Measurements from ENCODE around the gene LMNTD1.
"Not testable (repeated sequence)": the region's sequence is repeated elsewhere in the genome, so short reads cannot be mapped to it uniquely, and the experiment has no call there.

LMNTD1 gene

DNA sequence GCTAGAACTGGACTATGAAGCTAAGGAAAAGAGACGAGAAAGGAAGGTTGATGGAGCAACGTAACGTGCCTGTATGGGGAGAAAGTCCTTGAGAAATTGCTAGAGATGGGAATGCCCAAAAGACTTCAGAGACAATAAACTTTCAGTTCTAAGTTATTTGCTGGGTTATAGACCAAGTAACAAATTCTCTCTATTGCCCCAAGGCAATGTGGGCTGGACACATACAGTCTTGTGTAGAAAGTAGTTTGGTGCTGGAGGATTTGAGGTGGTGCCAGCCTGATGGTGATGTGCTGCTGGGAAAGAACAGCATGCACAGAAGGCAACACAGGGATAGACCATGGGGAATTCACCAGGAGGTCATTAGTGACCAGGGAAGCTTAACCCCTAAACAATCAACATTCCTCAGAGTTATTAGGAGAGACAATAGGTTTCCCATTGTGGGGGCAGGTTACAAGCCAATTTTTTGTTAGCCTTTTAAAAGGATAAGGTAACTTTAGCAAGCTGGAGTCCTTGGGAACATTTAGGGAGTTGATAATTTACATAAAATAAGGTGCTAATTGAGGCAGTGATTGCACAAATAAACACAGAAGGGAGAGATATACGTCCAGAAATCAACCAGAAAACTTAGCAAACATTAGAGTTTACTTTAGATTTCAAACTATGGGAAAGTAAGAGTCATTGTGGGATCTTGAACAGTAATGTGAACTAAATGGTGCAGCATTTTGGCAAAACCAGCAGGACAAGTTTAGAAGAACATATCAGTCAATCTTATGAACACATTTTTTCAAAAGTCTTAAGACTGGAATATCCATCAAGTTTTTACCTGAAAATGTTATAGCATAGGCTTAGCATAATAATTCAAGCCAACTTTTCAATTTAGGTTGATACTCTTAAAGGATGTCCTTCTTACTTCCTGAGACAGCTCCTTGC, 61.4 kb downstream of the LMNTD1 start:
- no peak for DNase-seq (ENCODE audit: low read depth in 2 of 2)

DNA sequence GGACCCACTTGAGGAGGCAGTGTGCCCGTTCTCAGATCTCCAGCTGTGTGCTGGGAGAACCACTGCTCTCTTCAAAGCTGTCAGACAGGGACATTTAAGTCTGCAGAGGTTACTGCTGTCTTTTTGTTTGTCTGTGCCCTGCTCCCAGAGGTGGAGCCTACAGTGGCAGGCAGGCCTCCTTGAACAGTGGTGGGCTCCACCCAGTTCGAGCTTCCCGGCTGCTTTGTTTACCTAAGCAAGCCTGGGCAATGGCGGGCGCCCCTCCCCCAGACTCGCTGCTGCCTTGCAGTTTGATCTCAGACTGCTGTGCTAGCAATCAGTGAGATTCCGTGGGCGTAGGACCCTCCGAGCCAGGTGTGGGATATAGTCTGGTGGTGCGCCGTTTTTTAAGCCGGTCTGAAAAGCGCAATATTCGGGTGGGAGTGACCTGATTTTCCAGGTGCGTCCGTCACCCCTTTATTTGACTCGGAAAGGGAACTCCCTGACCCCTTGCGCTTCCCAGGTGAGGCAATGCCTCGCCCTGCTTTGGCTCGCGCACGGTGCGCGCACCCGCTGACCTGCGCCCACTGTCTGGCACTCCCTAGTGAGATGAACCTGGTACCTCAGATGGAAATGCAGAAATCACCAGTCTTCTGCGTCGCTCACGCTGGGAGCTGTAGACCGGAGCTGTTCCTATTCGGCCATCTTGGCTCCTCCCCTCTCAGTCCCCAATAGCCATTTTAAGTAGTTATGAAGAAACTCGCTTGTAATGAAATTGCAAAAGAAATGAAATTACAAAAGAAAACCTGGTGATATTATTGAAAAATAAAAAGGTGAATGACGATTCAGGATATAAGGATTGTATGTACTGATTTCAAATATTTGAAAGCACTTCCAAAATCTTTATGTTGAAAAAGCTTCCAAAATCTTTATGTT, 63.9 kb downstream of the LMNTD1 start:
- not testable (repeated sequence) for DNase-seq (ENCODE audit: low read depth in 2 of 2)

DNA sequence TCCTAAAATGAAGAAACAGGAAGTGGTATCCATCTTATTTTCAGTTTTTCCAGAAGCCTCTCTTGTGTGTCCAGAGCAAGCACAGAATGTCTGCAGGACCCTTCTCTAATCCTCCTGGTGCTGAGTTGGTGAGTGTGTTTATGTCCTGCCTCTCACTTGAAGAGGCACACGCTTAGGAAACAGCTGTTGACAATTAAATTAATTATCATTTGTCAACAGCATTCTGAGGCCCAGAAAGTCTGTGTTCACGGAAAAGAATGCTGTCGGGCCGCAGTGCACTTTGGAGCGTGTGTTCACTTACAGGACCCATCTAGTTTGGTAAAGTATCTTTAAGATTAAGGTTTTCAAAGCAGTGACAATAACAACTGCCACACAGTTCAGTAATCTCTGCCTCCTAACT, 70.5 kb downstream of the LMNTD1 start:
- DNase-seq (ENCODE audit: low read depth in 2 of 2), result no peak

DNA sequence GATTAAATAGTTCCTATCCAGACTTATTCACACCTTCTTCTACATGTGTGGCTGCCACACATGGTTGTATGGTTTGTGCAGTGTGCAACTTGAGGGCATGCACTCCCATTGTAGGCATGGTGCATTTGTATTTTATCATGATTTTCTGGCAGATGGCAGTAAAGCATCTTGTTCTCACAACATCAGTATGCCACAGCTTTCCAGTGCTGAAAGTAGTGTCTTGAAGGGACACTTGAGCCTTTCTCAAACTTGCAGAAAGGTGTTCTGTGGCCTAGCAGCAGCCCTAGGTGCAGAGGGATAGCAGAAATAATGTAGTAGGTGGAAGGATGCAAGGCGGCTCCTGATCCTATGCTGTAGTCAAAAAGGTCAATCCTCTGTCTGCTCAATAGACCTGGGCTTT, 72.9 kb downstream of the LMNTD1 start:
- DNase-seq (ENCODE audit: low read depth in 2 of 2), result no peak

DNA sequence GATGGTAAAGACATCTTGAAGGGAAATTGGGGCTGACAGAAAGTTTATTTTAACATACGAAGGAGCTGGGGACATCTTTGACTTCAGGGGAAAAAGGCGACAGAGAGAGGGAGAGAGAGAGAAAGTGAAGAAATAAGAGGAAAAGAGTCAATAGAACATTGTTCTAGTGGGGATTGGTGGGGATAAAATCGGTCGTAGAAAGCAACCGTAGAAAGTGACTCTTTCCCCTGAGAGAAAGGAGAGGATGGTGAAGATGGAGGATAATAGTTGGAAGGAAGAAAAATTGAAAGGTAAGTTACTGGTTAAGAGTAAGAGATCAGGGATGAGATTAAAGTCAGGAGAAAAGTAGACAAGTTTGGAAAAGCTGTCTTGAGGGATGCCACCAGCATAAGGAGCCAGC, 75.9 kb downstream of the LMNTD1 start:
- no peak for DNase-seq (ENCODE audit: low read depth in 2 of 2)

DNA sequence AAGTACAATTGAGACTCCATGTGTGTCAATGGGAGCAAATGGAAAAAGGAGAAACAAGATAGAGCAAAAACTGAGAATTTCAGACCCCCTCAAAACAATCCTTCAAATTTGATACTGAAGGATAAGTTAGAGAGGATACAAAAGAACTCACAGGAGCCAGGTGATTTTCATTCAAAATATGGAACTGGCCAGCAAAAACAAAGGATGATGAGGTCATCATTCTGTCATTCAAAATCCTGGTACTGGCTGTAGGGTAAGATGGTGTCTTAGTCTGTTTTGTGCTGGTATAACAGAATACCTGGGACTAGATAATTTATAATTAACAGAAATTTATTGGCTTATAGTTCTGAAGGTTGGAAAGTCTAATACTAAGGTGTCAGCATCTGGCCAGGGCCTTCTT, 80.6 kb downstream of the LMNTD1 start:
- no peak for DNase-seq (ENCODE audit: low read depth in 2 of 2)

DNA sequence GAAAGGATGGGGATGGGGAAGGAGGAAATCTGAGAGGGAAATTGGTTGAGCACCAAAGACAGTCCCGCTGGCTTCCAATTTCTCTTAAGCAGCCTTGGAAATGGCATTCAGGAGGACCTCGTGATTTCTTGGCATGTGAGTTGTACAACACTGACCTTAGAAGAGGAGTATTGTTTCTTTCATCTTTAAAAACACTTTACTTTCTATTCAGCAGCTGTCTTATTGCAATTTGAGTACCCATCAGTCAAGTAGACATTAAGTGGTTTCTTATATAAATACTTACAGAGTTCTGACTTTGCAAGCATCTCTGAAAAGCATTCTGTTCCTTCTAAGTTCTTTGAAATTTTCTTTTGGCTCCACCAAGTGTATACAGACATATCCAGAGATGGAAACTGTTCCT, 83.2 kb downstream of the LMNTD1 start:
- DNase-seq (ENCODE audit: low read depth in 2 of 2), result no peak

GRCh38 chr12:25469368-25469767, 83.7 kb downstream of the LMNTD1 start:
- DNase-seq (ENCODE audit: low read depth in 2 of 2), result no peak

GRCh38 chr12:25463521-25463920, 89.6 kb downstream of the LMNTD1 start:
- DNase-seq (ENCODE audit: low read depth in 2 of 2), result no peak

- no peak for DNase-seq (ENCODE audit: low read depth in 2 of 2)
Observed at GRCh38 chr12:25463005-25463404, 90.1 kb downstream of the LMNTD1 start.

DNA sequence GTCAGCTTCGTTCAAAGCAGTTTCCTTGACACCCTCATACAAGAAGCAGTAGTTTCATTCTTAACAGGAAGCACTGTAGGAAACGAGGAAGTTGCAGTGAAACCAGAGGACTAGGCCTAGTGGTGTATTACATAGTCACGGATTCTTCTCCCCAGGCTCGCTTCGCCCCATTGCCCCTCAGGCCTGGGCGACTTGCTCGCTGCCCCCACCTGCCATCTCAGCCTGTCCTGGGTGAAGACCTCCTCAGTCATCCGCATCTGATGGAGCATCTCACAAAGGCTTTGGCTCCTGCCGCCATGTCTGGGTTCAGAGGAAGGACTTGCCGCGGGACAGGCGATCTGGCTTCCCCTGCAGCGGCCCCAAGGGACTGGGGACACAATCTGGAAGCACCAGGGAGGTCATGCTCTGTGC, 93.5 kb downstream of the LMNTD1 start:
- DNase-seq (ENCODE audit: low read depth in 2 of 2), result no peak

- no peak for DNase-seq (ENCODE audit: low read depth in 2 of 2)
Observed at GRCh38 chr12:25458047-25458552, 95.0 kb downstream of the LMNTD1 start.

DNA sequence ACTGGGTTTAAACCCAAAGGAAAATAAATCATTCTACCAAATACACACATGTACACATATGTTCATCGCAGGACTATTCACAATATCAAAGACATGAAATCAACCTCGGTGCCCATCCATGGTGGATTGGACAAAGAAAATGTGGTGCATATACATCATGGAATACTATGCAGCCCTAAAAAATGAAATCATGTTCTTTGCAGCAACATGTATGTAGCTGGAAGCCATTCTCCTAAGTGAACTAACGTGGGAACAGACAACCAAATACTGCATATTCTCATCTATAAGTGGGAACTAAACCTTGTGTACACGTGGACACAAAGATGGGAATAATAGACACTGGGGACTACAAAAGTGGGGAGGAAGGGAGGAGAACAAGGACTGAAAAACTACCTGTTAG, 96.6 kb downstream of the LMNTD1 start:
- DNase-seq (ENCODE audit: low read depth in 2 of 2), result no peak

- no peak for DNase-seq (ENCODE audit: low read depth in 2 of 2)
Observed at GRCh38 chr12:25455696-25456095, 97.4 kb downstream of the LMNTD1 start.

DNA sequence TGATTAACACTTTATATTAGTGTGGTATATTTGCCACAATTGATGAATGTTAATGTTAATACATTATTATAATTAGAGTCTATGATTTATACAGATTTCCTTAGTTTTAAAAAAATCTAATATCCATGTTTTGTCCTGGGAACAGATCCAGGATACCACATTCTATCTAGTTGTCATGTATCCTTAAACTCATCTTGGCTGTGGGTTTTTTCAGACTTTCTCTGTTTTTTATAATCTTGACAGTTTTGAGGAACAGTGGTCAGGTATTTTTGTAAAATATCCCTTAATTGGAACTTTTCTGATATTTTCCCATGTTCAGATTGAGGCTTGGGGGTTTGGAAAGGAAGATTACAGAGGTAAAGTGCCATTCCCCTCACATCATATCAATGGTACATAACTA, 104.1 kb downstream of the LMNTD1 start:
- DNase-seq (ENCODE audit: low read depth in 2 of 2), result no peak

GRCh38 chr12:25447046-25447445, 106.0 kb downstream of the LMNTD1 start:
- DNase-seq (ENCODE audit: low read depth in 2 of 2), result no peak

DNA sequence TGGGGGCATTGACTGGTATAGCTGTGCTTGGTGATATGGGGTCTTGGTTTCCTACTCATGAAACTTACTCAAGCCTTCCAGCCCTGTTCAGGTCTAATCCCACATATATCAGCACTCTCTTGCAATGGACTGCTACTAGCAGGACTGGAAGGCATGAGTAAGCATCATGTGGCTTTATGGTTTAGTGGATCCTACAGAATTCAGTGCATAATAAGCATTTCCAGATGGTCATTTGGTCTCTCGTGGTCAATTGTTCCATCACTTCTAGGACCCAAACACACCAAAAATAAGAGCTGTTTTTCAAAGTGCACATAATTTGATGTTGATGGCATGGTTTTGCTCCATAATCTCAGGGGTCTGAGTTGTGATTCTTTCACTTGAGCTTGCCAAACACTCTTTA, 114.4 kb downstream of the LMNTD1 start:
- no peak for DNase-seq (ENCODE audit: low read depth in 2 of 2)

- DNase-seq (ENCODE audit: low read depth in 2 of 2), result no peak
Observed at GRCh38 chr12:25436206-25437030, 116.7 kb downstream of the LMNTD1 start.

DNA sequence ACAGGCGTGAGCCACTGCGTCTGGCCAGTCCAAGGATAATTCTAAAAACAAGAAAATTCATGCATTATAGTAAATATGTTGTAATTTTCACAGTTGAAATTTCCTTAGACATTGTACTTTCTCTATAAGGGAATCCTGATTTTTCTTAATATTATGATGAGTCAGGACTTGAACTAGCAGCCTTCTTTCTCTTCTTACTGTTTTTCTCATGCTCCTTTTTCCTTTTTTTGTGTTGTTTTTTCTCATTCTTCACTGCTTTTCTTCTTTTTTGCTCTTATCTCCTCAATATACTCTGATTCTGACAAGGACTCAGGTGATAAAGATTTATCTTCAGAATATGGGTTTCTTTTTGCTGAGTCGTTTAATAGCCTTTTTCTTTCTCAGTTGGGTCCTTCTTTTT, 117.7 kb downstream of the LMNTD1 start:
- no peak for DNase-seq (ENCODE audit: low read depth in 2 of 2)

GRCh38 chr12:25434515-25434914, 118.6 kb downstream of the LMNTD1 start:
- no peak for DNase-seq (ENCODE audit: low read depth in 2 of 2)

DNA sequence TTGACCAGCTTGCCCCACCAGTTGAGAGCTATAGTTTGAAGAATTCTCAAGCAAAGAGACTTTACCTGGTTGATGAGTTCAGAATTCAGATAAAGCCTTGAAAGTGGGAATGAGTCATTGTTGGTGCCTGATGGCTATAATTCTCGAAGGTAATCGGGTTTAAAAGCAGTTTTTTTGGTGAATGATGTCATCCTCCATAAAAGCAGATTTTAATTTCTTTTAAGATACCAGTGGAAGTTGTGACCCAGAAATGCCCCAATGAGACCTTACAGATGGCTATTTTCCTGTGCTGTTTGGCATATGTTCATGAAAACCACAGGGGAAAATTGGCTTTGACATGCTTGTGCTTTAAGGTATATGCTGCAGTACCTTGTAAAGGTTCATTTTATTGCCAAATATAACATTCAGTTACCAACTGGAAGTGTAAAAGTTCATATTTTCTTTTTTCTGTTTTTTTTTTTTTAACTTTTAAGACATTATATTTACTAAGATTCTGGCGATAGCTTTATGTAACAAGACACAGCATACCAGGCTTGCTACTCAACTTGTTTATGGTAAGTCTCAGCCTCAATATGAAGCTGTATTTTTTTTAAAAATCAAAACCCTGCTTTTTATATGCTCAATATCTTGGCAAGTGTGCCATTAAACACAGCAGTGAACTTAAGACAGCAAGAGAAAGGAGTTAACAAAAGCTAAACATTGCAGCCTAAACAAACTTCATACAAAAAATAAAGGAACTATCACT, 119.3 kb downstream of the LMNTD1 start:
- DNase-seq (ENCODE audit: low read depth in 2 of 2), result no peak
